ENCODE data around the gene PTPN1.

The PTPN1 gene

DNA sequence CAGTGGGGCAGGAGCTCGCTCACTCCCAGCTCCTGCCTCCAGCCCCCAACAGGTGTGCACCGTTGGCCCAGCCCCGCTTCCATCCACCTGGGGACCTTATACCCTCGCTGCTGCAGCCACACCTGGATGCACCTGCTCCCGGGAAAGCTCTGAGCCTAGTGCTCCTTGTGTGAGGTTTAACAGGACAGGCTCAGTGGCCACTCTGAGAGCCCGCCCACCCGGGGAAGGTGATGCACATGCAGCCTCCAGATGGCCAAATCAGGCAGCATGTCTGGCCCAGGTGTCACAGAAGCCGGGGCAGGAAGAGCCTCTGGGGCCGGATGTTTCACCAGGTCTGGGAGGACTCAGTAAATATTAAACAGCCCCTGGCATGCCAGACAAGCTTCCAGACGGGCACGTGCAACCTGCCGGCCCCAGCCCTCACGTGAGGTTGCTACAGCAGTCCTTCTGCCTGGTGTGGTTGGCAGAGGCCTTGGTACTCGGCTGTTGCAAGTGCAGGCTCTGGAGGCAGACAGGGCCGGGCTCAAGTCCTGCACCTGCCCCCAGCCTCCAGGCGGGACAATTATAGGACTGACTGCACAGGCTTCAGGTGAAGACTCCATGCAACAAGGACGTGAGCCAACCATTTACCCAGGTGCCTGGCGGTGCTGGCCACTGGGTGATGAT, 114.3 kb downstream of the PTPN1 start:
- FAIRE-seq: no peak
- TF ChIP-seq POLR2AphosphoS5 (IDR thresholded peaks at IDR 0.05; ENCODE audit: low read depth, low read length): no peak
- no peak for TF ChIP-seq PAX5 (IDR thresholded peaks at IDR 0.05; ENCODE audit: insufficient read depth, low read length, severe bottlenecking)
- TF ChIP-seq SPI1 (IDR thresholded peaks at IDR 0.05; ENCODE audit: low read depth, low read length): no peak
- TF ChIP-seq POLR2A (IDR thresholded peaks at IDR 0.05; ENCODE audit: low read depth, low read length): no peak
- no peak for TF ChIP-seq TAF1 (IDR thresholded peaks at IDR 0.05; ENCODE audit: low read depth, low read length)
- no peak for TF ChIP-seq POU2F2 (IDR thresholded peaks at IDR 0.05; ENCODE audit: low read depth, low read length)
- no peak for DNase-seq (ENCODE audit: insufficient read length, low spot score)

DNA sequence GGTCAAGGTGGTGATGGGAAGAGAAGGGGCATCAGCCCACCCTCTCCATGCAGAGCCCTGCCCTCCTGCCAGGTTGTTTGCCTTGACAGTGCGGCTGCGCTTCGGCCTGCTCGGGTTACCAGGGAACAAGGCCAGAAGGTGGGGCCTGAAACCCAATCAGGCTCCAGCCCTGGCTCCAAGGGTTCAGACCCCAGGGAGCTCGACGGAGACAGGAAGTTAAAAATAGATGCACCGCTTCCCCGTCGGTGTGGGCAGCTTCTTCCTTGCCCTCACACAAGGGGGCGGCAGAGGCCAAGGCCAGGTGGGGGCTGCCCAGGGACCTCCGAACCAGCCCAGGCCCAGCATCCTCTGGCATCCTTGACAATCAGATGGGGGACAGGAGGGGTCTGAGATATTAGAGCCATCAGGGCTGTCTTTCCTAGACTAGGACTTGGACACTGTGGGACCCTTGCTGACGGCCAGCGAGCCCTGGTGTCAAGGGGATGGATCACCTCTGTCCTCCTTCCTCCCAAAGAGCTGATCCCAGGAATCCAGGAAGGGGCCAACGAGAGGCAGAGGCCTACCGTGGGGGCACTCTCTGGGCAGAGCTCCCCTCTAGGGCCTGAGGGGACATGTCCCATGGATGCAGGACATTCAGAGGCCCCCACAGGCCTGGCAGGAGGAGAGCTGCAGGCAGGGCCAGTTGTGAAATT, 115.9 kb downstream of the PTPN1 start:
- no peak for DNase-seq (ENCODE audit: insufficient read length, low spot score)
- TF ChIP-seq POU2F2 (IDR thresholded peaks at IDR 0.05; ENCODE audit: low read depth, low read length) (no peak), TAF1 (IDR thresholded peaks at IDR 0.05; ENCODE audit: low read depth, low read length) (no peak), POLR2AphosphoS5 (IDR thresholded peaks at IDR 0.05; ENCODE audit: low read depth, low read length) (no peak), SPI1 (IDR thresholded peaks at IDR 0.05; ENCODE audit: low read depth, low read length) (no peak), PAX5 (IDR thresholded peaks at IDR 0.05; ENCODE audit: insufficient read depth, low read length, severe bottlenecking) (no peak), POLR2A (IDR thresholded peaks at IDR 0.05; ENCODE audit: low read depth, low read length) (no peak)
- FAIRE-seq: no peak

DNA sequence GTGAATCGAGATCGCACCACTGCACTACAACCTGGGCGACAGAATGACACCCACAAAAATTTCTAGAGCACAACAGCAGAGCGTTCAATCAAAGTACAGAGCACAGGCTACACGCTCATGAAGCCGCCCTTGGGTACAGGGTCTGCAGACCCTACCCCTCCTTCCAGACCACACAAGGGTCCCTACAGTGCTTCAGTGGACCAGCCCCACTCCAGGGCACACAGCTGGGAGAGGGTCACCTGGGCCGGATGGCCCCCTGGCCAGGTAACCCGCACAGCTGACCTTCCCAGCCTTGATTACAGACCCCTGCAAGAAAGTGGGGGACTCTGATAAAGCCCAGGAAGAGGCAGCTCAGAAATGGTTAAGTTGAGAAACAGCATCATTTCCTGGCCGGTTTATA, 117.6 kb downstream of the PTPN1 start:
- TF ChIP-seq POLR2AphosphoS5 (IDR thresholded peaks at IDR 0.05; ENCODE audit: low read depth, low read length) (no peak), POU2F2 (IDR thresholded peaks at IDR 0.05; ENCODE audit: low read depth, low read length) (no peak), PAX5 (IDR thresholded peaks at IDR 0.05; ENCODE audit: insufficient read depth, low read length, severe bottlenecking) (no peak), POLR2A (IDR thresholded peaks at IDR 0.05; ENCODE audit: low read depth, low read length) (no peak), SPI1 (IDR thresholded peaks at IDR 0.05; ENCODE audit: low read depth, low read length) (no peak), TAF1 (IDR thresholded peaks at IDR 0.05; ENCODE audit: low read depth, low read length) (no peak)
- DNase-seq (ENCODE audit: insufficient read length, low spot score) (no peak), FAIRE-seq (no peak)

DNA sequence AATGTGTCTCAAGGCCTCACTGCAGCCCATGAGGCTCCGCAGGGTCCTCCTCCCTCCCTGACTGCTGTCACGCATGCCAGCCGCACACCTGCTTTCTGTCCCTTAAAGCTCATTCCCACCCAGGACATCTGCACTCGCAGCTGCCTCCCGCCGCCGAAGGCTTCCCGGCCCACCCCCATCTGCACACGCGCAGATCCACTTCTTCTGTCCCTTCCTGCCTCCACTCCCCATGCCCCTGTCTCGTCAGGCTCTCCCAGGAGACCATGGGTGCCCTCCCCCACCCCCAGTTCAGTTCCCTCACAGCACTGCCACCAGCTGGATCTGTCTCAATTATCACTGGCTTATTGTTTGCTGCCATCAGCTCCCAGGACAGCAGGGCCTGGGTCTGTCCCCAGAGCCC, 118.1 kb downstream of the PTPN1 start:
- no peak for FAIRE-seq
- TF ChIP-seq POLR2A (IDR thresholded peaks at IDR 0.05; ENCODE audit: low read depth, low read length) (no peak), POLR2AphosphoS5 (IDR thresholded peaks at IDR 0.05; ENCODE audit: low read depth, low read length) (no peak), POU2F2 (IDR thresholded peaks at IDR 0.05; ENCODE audit: low read depth, low read length) (no peak), SPI1 (IDR thresholded peaks at IDR 0.05; ENCODE audit: low read depth, low read length) (no peak), TAF1 (IDR thresholded peaks at IDR 0.05; ENCODE audit: low read depth, low read length) (no peak), PAX5 (IDR thresholded peaks at IDR 0.05; ENCODE audit: insufficient read depth, low read length, severe bottlenecking) (no peak)
- DNase-seq (ENCODE audit: insufficient read length, low spot score): no peak

DNA sequence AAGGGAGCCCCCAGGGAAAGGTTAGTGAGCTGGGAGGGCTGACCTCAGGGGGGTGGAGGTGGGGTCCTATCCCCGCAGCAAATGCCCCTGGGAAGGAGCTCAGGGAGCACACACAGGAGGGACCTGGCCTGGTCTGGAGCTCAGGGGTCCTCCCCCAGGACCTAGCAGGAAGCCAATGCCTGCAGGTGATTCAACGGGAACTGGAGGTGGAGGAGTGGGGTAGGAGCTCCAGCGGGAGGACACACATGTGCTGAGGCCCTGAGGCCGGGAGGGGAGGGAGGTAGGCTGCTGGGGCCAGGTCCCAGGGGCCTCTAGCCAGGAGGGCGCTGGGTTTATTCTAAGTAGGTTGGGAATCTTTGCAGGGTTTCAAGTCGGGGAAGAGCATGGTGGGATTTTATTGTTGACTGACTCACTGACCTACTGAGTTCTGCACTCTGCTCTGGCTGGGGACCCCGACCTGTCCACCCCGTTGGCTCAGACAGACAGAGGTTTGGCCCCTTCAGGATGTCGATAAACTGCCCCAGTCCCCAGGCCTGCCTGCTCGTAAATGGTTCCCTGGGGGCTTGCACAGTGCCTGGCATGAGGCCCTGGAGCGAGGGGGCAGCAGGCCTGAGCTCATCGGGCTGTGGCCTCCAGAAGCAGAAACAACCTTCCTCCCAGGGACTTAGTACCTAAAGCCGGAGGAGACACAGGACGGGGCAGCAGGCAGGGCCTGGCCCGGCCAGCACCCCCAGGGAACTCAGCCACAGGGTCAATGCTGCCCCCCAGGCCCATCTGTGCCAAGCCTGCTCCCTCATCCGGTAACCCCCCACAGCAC, 118.9 kb downstream of the PTPN1 start:
- no peak for FAIRE-seq
- DNase-seq (ENCODE audit: insufficient read length, low spot score): no peak
- TF ChIP-seq POLR2A (IDR thresholded peaks at IDR 0.05; ENCODE audit: low read depth, low read length) (no peak), POLR2AphosphoS5 (IDR thresholded peaks at IDR 0.05; ENCODE audit: low read depth, low read length) (no peak), PAX5 (IDR thresholded peaks at IDR 0.05; ENCODE audit: insufficient read depth, low read length, severe bottlenecking) (no peak), SPI1 (IDR thresholded peaks at IDR 0.05; ENCODE audit: low read depth, low read length) (no peak), POU2F2 (IDR thresholded peaks at IDR 0.05; ENCODE audit: low read depth, low read length) (no peak), TAF1 (IDR thresholded peaks at IDR 0.05; ENCODE audit: low read depth, low read length) (no peak)

DNA sequence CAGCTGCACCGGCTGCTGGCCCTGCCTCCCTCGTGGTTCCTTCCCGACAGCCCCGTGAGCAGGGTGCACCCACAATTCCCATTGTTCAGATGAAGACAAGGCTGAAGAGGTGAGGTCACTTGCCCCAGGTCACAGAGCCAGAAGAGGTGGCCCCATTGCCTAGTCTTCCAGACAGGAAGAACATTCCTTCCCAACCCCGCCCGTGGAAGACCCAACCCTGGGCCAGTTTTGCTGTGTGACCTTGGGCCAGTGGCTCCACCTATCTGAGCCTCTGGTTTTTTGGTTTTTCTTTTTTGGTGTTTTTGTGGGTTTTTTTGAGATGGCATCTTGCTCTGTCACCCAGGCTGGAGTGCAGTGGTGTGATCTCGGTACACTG, 119.5 kb downstream of the PTPN1 start:
- TF ChIP-seq SPI1 (IDR thresholded peaks at IDR 0.05; ENCODE audit: low read depth, low read length) (no peak), TAF1 (IDR thresholded peaks at IDR 0.05; ENCODE audit: low read depth, low read length) (no peak), POLR2AphosphoS5 (IDR thresholded peaks at IDR 0.05; ENCODE audit: low read depth, low read length) (no peak), POLR2A (IDR thresholded peaks at IDR 0.05; ENCODE audit: low read depth, low read length) (no peak), POU2F2 (IDR thresholded peaks at IDR 0.05; ENCODE audit: low read depth, low read length) (no peak), PAX5 (IDR thresholded peaks at IDR 0.05; ENCODE audit: insufficient read depth, low read length, severe bottlenecking) (no peak)
- FAIRE-seq: no peak
- no peak for DNase-seq (ENCODE audit: insufficient read length, low spot score)

DNA sequence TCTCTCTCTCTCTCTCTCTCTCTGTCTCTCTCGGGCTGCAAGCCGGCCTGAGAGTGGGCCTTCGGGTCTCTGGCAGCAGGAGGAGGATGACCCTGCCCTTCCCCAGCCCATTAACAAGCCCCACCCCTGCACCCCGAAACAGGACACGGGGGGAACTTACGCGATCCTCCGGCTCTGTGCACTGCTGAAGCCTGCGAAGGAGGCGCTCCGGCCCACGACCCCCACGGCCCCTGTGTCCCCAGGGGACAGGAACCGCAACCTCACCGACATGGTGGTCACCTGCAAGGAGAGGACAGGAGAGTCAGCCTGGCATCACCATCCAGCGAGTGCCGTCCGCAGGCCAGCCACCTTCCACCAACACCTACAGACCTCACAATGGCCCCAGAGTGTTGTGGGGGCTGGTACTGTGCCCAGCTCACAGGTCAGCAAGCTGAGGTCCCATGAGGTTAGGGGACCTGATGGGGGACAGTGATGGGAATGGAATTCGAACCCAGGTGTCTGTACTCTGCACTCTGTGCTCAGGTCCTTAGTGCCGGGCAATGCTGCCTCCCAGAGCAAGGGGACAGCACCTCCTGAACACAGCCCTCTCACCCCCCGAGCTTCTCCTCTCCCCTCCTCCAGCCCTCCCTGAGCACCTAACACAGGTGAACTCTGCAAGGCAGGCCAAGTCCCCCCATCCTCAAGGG, 120.5 kb downstream of the PTPN1 start:
- FAIRE-seq (no peak), DNase-seq (ENCODE audit: insufficient read length, low spot score) (no peak)
- no peak for TF ChIP-seq PAX5 (IDR thresholded peaks at IDR 0.05; ENCODE audit: insufficient read depth, low read length, severe bottlenecking)
- no peak for TF ChIP-seq POU2F2 (IDR thresholded peaks at IDR 0.05; ENCODE audit: low read depth, low read length)
- no peak for TF ChIP-seq POLR2A (IDR thresholded peaks at IDR 0.05; ENCODE audit: low read depth, low read length)

DNA sequence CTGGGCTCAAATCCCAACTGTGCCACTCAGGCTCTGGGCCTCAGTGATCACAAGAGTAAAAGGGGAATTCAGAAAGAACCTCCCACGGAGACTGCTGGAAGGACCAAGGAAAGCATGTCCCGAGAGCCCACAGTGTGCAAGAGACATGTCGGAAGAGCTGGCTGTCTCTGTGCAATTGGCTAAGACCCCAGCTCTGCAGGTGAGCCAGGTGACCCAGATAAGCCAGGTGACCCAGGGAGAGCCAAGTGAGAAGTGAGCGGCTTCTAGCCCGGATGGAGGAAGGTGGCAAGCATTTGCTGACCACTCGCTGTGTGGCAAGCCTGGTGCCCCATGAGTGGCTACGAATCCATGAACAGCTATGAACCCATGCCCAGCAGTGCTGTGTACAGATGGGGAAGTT, 122.1 kb downstream of the PTPN1 start:
- DNase-seq (ENCODE audit: insufficient read length, low spot score): no peak
- TF ChIP-seq PAX5 (IDR thresholded peaks at IDR 0.05; ENCODE audit: insufficient read depth, low read length, severe bottlenecking): no peak
- TF ChIP-seq SPI1 (IDR thresholded peaks at IDR 0.05; ENCODE audit: low read depth, low read length): no peak
- no peak for TF ChIP-seq POLR2A (IDR thresholded peaks at IDR 0.05; ENCODE audit: low read depth, low read length)
- TF ChIP-seq POLR2AphosphoS5 (IDR thresholded peaks at IDR 0.05; ENCODE audit: low read depth, low read length): no peak
- TF ChIP-seq TAF1 (IDR thresholded peaks at IDR 0.05; ENCODE audit: low read depth, low read length): no peak
- FAIRE-seq: no peak

DNA sequence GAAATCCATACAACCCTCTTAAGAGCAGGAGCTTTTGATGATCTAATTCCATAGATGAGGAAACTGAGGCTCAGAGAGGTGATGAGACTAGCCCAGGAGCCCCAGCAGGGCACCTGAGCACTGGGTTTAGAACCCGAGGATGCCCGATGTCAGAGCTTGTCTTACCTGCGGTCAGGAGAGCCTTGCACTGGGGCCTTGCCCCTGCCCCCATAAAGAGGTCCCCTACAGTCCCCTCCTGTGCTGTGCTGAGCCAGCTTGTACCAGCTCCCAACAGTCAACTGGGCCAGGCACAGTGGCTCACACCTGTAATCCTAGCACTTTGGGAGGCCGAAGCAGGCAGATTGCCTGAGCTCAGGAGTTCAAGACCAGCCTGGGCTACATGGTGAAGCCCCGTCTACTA, 122.5 kb downstream of the PTPN1 start:
- TF ChIP-seq POLR2AphosphoS5 (IDR thresholded peaks at IDR 0.05; ENCODE audit: low read depth, low read length) (no peak), TAF1 (IDR thresholded peaks at IDR 0.05; ENCODE audit: low read depth, low read length) (no peak), SPI1 (IDR thresholded peaks at IDR 0.05; ENCODE audit: low read depth, low read length) (no peak), POU2F2 (IDR thresholded peaks at IDR 0.05; ENCODE audit: low read depth, low read length) (no peak), POLR2A (IDR thresholded peaks at IDR 0.05; ENCODE audit: low read depth, low read length) (no peak), PAX5 (IDR thresholded peaks at IDR 0.05; ENCODE audit: insufficient read depth, low read length, severe bottlenecking) (no peak)
- no peak for FAIRE-seq
- no peak for DNase-seq (ENCODE audit: insufficient read length, low spot score)
